GM20431 (cell line): ENCODE results near the gene CENPQ.
"Not testable (repeated sequence)": the region's sequence is repeated elsewhere in the genome, so short reads cannot be mapped to it uniquely, and the experiment has no call there.

ENCODE experiments used
- in situ Hi-C: fragments of 300-500 bp; cut with MseI, MboI; formaldehyde crosslinking; loops from one replicate; pipeline ENCODE4 v1.15.0; 2020; ENCODE audit warnings: low sequenced_read_pairs; ENCODE audit not compliant: unreplicated experiment

Gene CENPQ

GRCh38 chr6:49462927-49463611, at the start of gene CENPQ, which contains the start of gene MMUT:
CENPQ (plus strand) TSS chr6:49463370; CDS start chr6:49470177, 6,807 bp downstream.
MMUT (minus strand) TSS chr6:49463253; CDS start chr6:49459466, 3,787 bp downstream.
- in situ Hi-C loops = no loop called here

GRCh38 chr6:49415358-49415757, 47.8 kb upstream of the CENPQ start:
- in situ Hi-C loops = loop anchor here (25.0 kb wide), 1 partner anchor 1628 kb away; the partner anchor contains the start of gene OPN5

- in situ Hi-C loops = loop anchor here (25.0 kb wide), 1 partner anchor 1629 kb away; the partner anchor contains the start of gene OPN5
Measured at GRCh38 chr6:49416195-49416594, 47.0 kb upstream of the CENPQ start.

- in situ Hi-C loops = loop anchor here (25.0 kb wide), 1 partner anchor 1637 kb away; the partner anchor contains the start of gene OPN5
Measured at GRCh38 chr6:49423817-49424216, 39.4 kb upstream of the CENPQ start.

- in situ Hi-C loops = no loop called here
Measured at GRCh38 chr6:49430187-49430586, 33.0 kb upstream of the CENPQ start.

- in situ Hi-C loops = no loop called here
Measured at GRCh38 chr6:49430866-49431265, 32.3 kb upstream of the CENPQ start.

- in situ Hi-C loops = no loop called here
Measured at GRCh38 chr6:49453221-49453620, 9.9 kb upstream of the CENPQ start.

GRCh38 chr6:49454787-49455709, 8.1 kb upstream of the CENPQ start:
- in situ Hi-C loops = no loop called here

GRCh38 chr6:49457771-49458170, 5.4 kb upstream of the CENPQ start:
- in situ Hi-C loops = no loop called here

GRCh38 chr6:49462071-49462470, 1.1 kb upstream of the CENPQ start:
- in situ Hi-C loops = no loop called here

- in situ Hi-C loops = no loop called here
Measured at GRCh38 chr6:49462599-49462926, 607 bp upstream of the CENPQ start.

GRCh38 chr6:49463612-49463967, 420 bp downstream of the CENPQ start:
- in situ Hi-C loops = no loop called here

- in situ Hi-C loops = no loop called here
Measured at GRCh38 chr6:49464691-49465090, 1.5 kb downstream of the CENPQ start.

- in situ Hi-C loops = no loop called here
Measured at GRCh38 chr6:49468042-49468441, 4.9 kb downstream of the CENPQ start.

GRCh38 chr6:49476564-49476963, 13.4 kb downstream of the CENPQ start:
- in situ Hi-C loops = not testable (repeated sequence)

- in situ Hi-C loops = no loop called here
Measured at GRCh38 chr6:49479308-49479970, 16.3 kb downstream of the CENPQ start.

GRCh38 chr6:49481846-49482245, 18.7 kb downstream of the CENPQ start:
- in situ Hi-C loops = not testable (repeated sequence)

- in situ Hi-C loops = not testable (repeated sequence)
Measured at GRCh38 chr6:49483380-49483779, 20.2 kb downstream of the CENPQ start.

GRCh38 chr6:49490633-49491032, 27.5 kb downstream of the CENPQ start:
- in situ Hi-C loops = no loop called here

GRCh38 chr6:49497304-49497703, 34.1 kb downstream of the CENPQ start:
- in situ Hi-C loops = no loop called here

GRCh38 chr6:49499126-49499525, 36.0 kb downstream of the CENPQ start:
- in situ Hi-C loops = no loop called here
